DMS 273 treated with DMSO at 0.1 percent for 48 hours (cell line): ENCODE data around the gene PRSS36.
"Not testable (repeated sequence)": the region's sequence is repeated elsewhere in the genome, so short reads cannot be mapped to it uniquely, and the experiment has no call there.

Experiments used
- DNase-seq: peaks from one replicate; lab custom pipeline; 2025; lab: John Stamatoyannopoulos, UW

PRSS36 gene

DNA sequence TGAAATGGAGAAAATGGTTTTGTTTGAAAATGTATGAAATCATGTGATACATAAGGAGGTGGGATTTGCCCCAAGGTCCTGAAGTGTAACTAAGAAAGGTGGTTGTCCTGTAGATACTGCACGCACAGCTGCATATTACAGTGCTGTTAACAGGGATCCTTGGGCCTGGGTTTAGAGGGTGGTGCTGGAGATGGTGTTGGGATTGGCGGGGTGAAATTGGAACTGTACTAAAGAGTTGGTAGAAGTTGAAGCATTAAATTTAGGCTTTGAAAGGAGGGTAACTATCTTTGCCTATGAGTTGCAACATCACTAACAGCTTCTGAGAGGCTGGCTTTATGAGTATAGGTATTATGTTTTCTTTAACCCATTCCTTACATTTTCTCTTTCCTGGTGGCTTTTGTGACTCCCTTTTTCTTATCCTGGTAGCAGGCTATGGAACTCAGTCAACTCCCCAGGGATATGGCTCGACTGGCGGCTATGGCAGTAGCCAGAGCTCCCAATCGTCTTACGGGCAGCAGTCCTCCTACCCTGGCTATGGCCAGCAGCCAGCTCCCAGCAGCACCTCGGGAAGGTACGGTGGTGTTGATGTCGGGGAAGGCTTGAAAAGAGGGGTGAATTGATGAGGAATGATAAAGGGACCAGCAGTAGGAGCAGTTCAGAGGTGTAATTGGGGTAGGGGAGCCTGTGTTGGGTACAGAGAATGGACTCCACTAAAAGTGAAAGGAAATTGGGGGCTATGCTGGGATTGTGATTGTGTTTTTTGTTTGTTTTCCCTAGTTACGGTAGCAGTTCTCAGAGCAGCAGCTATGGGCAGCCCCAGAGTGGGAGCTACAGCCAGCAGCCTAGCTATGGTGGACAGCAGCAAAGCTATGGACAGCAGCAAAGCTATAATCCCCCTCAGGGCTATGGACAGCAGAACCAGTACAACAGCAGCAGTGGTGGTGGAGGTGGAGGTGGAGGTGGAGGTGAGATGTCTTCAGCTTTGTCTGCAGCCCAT, 33.9 kb upstream of the PRSS36 start:
- DNase-seq, result no peak

DNA sequence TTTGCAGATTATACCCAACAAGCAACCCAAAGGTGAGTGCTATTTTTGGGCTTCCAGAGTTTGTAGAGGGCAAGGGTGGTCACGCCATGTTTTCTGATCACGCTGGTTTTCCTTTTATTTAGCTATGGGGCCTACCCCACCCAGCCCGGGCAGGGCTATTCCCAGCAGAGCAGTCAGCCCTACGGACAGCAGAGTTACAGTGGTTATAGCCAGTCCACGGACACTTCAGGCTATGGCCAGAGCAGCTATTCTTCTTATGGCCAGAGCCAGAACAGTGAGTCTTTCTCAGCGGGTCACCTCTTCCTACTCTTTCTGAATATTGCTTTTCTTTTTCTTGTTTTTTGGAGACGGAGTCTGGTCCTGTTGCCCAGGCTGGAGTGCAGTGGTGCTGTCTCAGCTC, 32.5 kb upstream of the PRSS36 start:
- no peak for DNase-seq

- DNase-seq, result no peak
Measured at GRCh38 chr16:31181102-31181830, 31.4 kb upstream of the PRSS36 start.

DNA sequence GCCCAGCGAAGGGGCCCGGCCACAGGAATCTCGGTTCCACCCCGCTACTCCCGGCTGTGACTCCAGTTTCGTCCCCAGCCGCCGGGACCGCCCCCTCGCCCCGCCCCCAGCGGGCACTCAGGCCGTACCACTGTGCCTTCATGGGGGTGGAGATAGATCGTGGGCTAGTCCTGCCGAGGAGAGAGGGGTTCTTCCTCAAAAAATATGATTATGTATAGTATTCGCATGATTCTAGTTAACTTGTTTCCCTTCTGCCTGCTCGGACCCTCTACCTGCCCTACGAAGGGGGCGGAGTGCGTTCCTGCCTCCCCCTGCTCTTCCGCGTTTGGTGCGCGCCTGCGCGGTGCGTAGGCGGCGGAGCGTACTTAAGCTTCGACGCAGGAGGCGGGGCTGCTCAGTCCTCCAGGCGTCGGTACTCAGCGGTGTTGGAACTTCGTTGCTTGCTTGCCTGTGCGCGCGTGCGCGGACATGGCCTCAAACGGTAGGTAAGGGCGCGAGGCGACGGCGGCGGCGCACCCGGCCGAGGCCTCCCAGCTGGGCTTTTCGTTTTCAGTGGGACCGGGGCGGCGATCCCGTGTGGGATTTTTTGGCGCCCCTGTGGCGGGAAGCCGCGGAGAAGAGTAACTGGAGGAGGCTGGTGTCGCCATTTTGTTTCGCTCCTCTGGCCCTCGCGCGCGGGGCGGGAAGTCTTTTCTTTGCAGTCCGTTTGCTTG, 30.0 kb upstream of the PRSS36 start, which contains the start of gene FUS:
Gene FUS, plus strand, starts transcription at position 393 of the 713 bp plus-strand sequence. Its CDS starts 76 bp downstream, at position 469.
- DNase-seq, result no peak

GRCh38 chr16:31179219-31179746, 29.4 kb upstream of the PRSS36 start:
- DNase-seq, result no peak

GRCh38 chr16:31177136-31177535, 27.3 kb upstream of the PRSS36 start:
- DNase-seq, result no peak

DNA sequence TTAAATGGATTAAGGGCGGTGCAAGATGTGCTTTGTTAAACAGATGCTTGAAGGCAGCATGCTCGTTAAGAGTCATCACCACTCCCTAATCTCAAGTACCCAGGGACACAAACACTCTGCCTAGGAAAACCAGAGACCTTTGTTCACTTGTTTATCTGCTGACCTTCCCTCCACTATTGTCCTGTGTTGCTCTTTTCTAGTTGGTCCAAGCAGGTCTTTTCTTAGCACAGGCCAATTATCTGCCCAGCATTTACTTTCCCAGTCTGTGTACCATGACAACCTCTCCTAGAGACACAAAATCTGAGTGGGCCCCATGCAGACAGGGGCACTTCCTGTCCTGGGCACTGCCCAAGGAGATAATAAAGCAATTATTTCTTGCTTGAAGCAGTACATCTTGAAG, 20.2 kb upstream of the PRSS36 start:
- DNase-seq, result not testable (repeated sequence)

- DNase-seq, result no peak
Measured at GRCh38 chr16:31168848-31169247, 19.0 kb upstream of the PRSS36 start.

DNA sequence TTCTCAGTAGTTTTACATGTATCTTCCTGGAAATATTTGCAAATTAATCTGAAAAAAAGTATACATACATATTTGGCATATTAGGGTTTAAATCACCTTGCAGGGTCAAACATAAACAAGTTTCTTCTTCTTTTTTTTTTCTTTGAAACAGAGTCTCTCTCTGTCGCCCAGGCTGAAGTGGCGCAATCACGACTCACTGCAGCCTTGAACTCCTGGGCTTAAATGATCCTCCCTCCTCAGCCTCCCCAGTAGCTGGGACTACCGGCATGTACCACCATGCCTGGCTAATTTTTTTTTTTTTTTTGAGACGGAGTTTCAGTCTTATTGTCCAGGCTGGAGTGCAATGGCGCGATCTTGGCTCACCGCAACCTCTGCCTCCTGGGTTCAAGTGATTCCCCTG, 17.4 kb upstream of the PRSS36 start:
- no peak for DNase-seq

DNA sequence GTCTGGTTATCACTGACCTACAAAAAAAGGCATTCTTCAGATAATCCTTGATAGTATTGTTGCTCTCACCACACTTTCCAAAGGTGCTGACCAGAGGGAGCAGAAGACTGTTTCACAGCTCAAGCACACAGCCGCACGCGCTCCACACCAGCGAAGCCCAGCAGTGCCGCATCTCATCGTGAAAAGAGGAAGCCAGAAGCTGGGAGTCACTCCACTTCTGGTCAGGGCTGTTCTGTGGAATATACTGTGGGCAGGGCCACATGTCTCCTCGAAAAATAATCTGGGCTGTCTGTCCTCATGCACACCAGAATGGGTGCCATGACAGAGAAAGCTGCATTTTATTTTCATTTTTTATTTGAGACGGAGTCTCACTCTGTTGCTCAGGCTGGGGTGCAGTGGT, 7.3 kb upstream of the PRSS36 start:
- no peak for DNase-seq

DNA sequence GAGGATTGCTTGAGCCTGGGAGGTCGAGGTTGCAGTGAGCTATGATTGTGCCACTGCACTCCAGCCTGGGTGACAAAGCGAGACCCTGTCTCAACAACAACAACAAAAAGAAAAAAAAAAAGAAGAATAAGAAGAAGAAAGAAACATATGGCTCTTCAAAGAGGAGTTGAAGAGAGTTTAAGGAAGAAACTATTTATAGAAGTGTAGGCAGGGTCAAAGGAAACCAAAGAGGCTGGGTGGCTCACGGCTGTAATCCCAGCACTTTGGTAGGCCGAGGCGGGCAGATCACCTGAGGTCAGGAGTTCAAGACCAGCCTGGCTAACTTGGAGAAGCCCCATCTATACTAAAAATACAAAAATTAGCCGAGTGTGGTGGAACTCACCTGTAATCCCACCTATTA, 1.1 kb upstream of the PRSS36 start:
- not testable (repeated sequence) for DNase-seq

- DNase-seq, result no peak
Measured at GRCh38 chr16:31149332-31149731, 534 bp downstream of the PRSS36 start.

DNA sequence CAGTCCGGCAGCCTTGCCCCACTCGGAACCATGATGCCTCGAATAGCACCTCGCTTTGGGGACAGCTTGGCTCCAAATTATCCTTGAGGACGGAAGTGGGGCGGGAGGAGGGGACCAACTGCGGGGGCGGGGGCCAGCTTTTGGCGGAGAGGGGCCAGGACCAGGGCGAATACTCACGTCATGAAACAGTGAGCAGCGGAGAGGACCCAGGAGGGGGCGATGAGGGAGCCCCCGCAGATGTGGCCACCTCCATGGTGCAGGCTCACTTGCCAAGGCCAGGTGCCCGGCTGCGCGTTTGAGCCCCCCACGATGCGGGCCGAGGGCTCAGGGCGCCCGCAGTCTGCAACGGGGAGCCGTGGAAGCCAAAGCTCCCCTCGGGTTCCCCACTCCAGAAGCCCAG, 970 bp downstream of the PRSS36 start:
- no peak for DNase-seq

DNA sequence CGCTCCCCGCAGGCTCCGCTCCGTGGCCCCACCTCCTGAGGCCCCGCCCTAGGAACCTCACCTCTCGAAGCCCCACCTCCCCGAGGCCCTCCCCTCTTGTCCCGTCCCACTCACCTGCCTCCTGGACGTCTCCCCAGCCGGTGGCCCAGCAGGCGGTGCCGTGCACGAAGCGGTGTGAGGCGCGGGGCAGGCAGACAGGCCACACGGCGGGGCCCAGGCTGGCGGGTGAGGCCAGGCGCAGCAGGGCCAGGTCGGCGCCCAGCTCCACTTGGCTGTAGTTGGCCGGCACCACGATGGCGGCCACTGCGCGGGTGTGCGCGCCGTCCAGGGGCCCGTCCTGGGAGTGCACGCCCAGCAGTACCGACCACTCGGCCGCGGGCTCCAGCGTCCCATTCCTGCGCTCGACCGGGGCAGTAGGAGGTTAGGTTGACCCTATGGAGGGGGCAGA, 1.6 kb downstream of the PRSS36 start:
- no peak for DNase-seq

DNA sequence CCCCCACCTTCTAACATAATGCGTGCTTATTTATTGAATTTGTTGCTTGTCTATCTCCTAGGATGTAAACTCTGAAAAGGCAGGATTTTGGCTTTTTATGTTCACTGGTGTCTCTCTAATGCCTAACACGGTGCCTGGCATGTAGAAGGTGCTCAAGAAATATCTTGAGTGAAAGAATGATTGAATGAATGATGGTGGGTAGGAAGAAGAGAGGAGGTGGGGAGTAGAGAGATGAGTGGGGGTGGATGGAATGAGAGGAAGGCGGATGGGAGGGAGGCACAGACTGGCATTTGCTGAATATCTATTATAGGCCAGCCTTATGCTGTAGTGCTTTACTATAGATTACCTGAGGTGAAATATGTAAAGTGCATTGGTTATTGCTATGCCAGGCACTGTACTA, 2.3 kb downstream of the PRSS36 start:
- no peak for DNase-seq

GRCh38 chr16:31145398-31145990, 4.4 kb downstream of the PRSS36 start:
- DNase-seq, result no peak

DNA sequence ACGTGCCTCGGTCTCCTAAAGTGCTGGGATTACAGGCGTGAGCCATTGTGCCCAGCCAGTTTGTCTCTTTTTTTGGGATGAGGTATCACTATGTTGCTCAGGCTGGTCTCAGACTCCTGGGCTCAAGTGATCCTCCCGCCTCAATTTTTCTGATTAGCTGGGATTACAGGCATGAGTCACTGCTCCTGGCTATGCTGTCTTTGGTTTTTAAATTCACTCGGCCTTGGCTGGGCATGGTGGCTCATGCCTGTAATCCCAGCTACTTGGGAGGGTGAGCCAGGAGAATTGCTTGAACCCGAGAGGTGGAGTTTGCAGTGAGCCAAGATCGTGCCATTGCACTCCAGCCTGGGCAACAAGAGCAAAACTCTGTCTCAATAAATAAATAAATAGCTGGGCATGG, 5.4 kb downstream of the PRSS36 start:
- not testable (repeated sequence) for DNase-seq

- no peak for DNase-seq
Measured at GRCh38 chr16:31143694-31144148, 6.1 kb downstream of the PRSS36 start.

GRCh38 chr16:31143011-31143693, 6.7 kb downstream of the PRSS36 start:
- DNase-seq, result no peak

DNA sequence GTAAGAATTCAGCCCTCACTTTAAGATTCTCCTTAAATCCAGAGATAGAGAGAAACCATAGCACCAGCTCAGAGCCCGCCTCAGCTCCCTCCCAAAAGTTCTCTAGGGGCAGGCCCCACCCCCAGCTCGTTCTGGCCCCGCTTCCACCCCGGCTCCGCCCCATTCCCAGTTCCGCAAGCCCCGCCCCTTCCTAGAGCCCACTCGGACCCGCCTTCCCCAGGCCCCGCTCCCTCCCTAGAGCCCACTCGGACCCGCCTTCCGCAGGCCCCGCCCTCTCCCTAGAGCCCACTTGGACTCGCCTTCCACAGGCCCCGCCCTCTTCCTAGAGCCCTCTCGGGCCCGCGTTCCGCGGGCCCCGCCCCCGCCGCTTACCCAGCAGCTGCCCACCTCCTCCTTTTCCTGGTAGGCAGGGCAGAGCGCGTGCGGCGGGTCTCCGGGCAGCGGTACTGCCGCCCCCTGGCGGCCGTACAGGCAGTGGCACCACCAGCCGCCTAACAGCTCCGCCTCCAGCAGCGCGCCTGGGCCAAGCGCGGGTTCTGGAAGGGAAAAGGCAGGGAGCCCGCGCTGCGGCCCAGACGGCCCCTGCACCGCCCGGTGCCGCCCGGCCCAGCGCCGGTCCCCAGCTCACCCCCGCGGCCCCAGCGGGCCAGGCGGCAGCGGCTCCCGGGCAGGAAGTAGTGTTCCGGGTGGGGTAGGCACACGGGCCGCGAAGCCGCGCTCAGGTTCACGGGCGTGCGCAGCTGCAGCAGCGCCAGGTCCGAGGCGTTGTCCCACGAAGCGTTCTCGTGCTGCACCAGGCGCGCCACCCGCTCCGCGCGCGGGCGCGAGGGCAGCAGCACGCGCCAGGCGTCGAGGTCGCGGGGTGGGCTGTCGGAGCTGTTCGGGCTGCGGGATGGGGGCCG, 7.5 kb downstream of the PRSS36 start:
- peak; percentile 98 for DNase-seq
